RWPE2 (cell line): ENCODE data around the gene CA6.
"Not testable (repeated sequence)": the region's sequence is repeated elsewhere in the genome, so short reads cannot be mapped to it uniquely, and the experiment has no call there.

Source experiments
- ATAC-seq: fragments of 200-7000 bp; cut with Tn5 transposase; 3 replicates; pipeline ENCODE4 v1.9.1; 2021; ENCODE audit warnings: low read depth
- DNase-seq: peaks from one replicate; pipeline ENCODE4 v3.0.0-alpha.2; 2020; ENCODE audit warnings: low spot score
- H3K27ac ChIP-seq: fragments of 450-650 bp; 2 replicates; pipeline ENCODE4 v1.5.1; 2017; ENCODE audit warnings: mild to moderate bottlenecking; ENCODE audit not compliant: poor library complexity, severe bottlenecking
- H3K27me3 ChIP-seq: fragments of 250-450 bp; sonication (Bioruptor Pico); 2 replicates; pipeline ENCODE4 v1.5.1; 2021; ENCODE audit warnings: mild to moderate bottlenecking, moderate library complexity; ENCODE audit not compliant: insufficient read depth, poor library complexity, severe bottlenecking
- H3K36me3 ChIP-seq: fragments of 250-450 bp; sonication (Bioruptor Pico); 2 replicates; pipeline ENCODE4 v1.5.1; 2020; ENCODE audit warnings: low read depth, mild to moderate bottlenecking, moderate library complexity
- H3K4me1 ChIP-seq: fragments of 250-450 bp; sonication (Bioruptor Pico); 2 replicates; pipeline ENCODE4 v1.5.1; 2021; ENCODE audit warnings: mild to moderate bottlenecking, moderate library complexity; ENCODE audit not compliant: insufficient read depth, poor library complexity, severe bottlenecking
- H3K4me3 ChIP-seq: fragments of 250-450 bp; sonication (Bioruptor Pico); 2 replicates; pipeline ENCODE4 v1.5.1; 2021; ENCODE audit warnings: mild to moderate bottlenecking, moderate library complexity; ENCODE audit not compliant: severe bottlenecking
- H3K9me3 ChIP-seq: fragments of 250-450 bp; sonication (Bioruptor Pico); 2 replicates; pipeline ENCODE4 v1.5.1; 2021; ENCODE audit warnings: mild to moderate bottlenecking, moderate library complexity; ENCODE audit not compliant: severe bottlenecking
- CTCF ChIP-seq: fragments of 450-650 bp; IDR thresholded peaks from one replicate; pipeline ENCODE4 v1.5.1; 2017; ENCODE audit warnings: mild to moderate bottlenecking, moderate library complexity; ENCODE audit not compliant: poor library complexity, severe bottlenecking

The CA6 gene

GRCh38 chr1:8926707-8927694, 18.7 kb upstream of the CA6 start:
- ATAC-seq, result no peak
- H3K36me3 ChIP-seq, result no peaks in the 10 kb centered on the region
- H3K9me3 ChIP-seq, result no peaks in the 10 kb centered on the region

GRCh38 chr1:8930116-8930515, 15.6 kb upstream of the CA6 start:
- no peaks in the 10 kb centered on the region for H3K9me3 ChIP-seq
- H3K27ac ChIP-seq, result no peak overlapping the region
- no peaks in the 10 kb centered on the region for H3K27me3 ChIP-seq
- DNase-seq (no peak), ATAC-seq (no peak)
- no peaks in the 10 kb centered on the region for H3K36me3 ChIP-seq
- no peak overlapping the region for H3K4me3 ChIP-seq
- TF ChIP-seq CTCF, result no peak
- H3K4me1 ChIP-seq, result no peaks in the 10 kb centered on the region

More at GRCh38 chr1:8926707-8927694, 18.7 kb upstream of the CA6 start:
- no peak overlapping the region for H3K4me3 ChIP-seq
- no peak for TF ChIP-seq CTCF
- no peak for DNase-seq
- no peak overlapping the region for H3K27ac ChIP-seq
- no peaks in the 10 kb centered on the region for H3K27me3 ChIP-seq
- no peaks in the 10 kb centered on the region for H3K4me1 ChIP-seq

- not testable (repeated sequence) for H3K4me3 ChIP-seq, H3K4me1 ChIP-seq, H3K27me3 ChIP-seq, H3K27ac ChIP-seq, H3K9me3 ChIP-seq, H3K36me3 ChIP-seq, DNase-seq, ATAC-seq
These were observed 8.6 kb upstream of the CA6 start for GRCh38 chr1:8937051-8937450.

GRCh38 chr1:8937701-8938100, 8.0 kb upstream of the CA6 start:
- no peak for TF ChIP-seq CTCF
- Histone ChIP-seq H3K4me1 (peaks cover 3% of the 10 kb centered on the region), H3K36me3 (no peaks in the 10 kb centered on the region), H3K9me3 (peaks cover 7% of the 10 kb centered on the region), H3K27me3 (no peaks in the 10 kb centered on the region), H3K27ac (no peak overlapping the region), H3K4me3 (no peak overlapping the region)
- ATAC-seq, result no peak
- DNase-seq, result no peak

GRCh38 chr1:8938232-8938999, 7.3 kb upstream of the CA6 start:
- Histone ChIP-seq H3K27me3 (no peaks in the 10 kb centered on the region), H3K36me3 (no peaks in the 10 kb centered on the region), H3K4me3 (no peak overlapping the region), H3K9me3 (peaks cover 7% of the 10 kb centered on the region), H3K4me1 (peaks cover 3% of the 10 kb centered on the region), H3K27ac (no peak overlapping the region)
- ATAC-seq, result no peak
- no peak for DNase-seq
- TF ChIP-seq CTCF, result no peak
